HG03457 (cell line): ENCODE measurements around the gene GGTA1.

Experiments
- ATAC-seq: cut with Tn5 transposase; IDR thresholded peaks from one replicate; pipeline ENCODE4 v1.9.1; 2021; ENCODE audit warnings: moderate number of reproducible peaks; ENCODE audit not compliant: unreplicated experiment

Gene GGTA1

DNA sequence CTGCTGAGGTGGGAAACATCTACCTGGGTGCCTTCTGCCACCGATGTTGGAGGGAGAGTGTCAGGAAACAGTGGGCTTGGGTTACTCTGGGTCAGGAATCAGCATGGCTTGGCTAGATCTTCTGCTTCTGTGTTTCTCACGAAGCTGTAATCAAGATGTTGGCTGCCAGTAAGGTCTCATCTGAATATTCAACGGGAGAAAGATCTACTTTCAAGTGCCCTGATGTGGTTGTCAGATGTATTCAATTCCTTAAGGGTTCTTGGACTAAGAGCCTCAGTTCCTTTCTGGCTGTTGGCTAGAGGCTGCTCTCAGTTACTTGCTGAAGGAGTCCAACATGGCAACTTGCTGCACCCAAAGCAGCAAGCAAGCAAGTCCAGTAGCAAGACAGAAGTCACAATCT is 87.7 kb downstream of the GGTA1 start:
- no peak for ATAC-seq

DNA sequence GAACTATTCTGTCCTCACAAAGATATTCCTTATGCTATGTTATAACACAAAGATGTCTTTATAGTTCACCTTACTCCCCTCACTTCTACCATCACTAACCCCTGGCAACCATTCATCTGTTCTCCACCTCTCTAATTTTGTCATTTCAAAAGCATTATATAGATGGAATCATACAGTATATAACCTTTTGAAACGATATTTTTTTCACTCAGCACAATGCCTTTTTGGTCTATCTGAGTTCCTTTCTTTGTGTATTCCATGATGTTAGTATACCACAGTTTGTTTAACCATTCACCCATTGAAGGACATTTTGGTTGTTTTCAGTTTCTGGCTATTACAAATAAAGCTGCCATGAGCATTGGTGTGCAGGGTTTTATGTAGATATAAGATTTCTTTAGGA is 93.7 kb downstream of the GGTA1 start:
- ATAC-seq: no peak
